Esophagus (tissue), 2 donors: Measurements from ENCODE around the gene WFIKKN2. TPM values are rescaled to one million over a fixed set of nuclear protein-coding genes. Genes with fewer than 3 reads are reported as not detected.

Experiments
- H3K27ac ChIP-seq, 2 donors: one replicate each; pipeline ENCODE4 v1.5.1; 2013; ENCODE audit warnings: low read depth in 2 of 2, mild to moderate bottlenecking in 2 of 2, inconsistent platforms in 1 of 2, low read length in 1 of 2, moderate library complexity in 1 of 2
- H3K27me3 ChIP-seq, 2 donors: one replicate each; pipeline ENCODE4 v1.6.1; 2013; ENCODE audit warnings: low read length in 2 of 2, control low read depth in 1 of 2, mild to moderate bottlenecking in 1 of 2; ENCODE audit not compliant: insufficient read depth in 2 of 2, control insufficient read depth in 1 of 2
- H3K36me3 ChIP-seq, 2 donors: one replicate each; pipeline ENCODE4 v1.6.1; 2013; ENCODE audit warnings: low read length in 1 of 2; ENCODE audit not compliant: control insufficient read depth in 2 of 2, insufficient read depth in 2 of 2
- H3K4me1 ChIP-seq, 2 donors: one replicate each; pipeline ENCODE4 v1.6.1; 2013; ENCODE audit warnings: low read length in 1 of 2; ENCODE audit not compliant: control insufficient read depth in 2 of 2, insufficient read depth in 2 of 2
- H3K4me3 ChIP-seq, 2 donors: one replicate each; pipeline ENCODE4 v1.5.1; 2013; ENCODE audit warnings: low read length in 2 of 2, mild to moderate bottlenecking in 2 of 2, low read depth in 1 of 2, moderate library complexity in 1 of 2
- H3K9me3 ChIP-seq, 2 donors: one replicate each; pipeline ENCODE4 v1.6.1; 2013; ENCODE audit warnings: mild to moderate bottlenecking in 2 of 2, low read depth in 1 of 2, low read length in 1 of 2, moderate library complexity in 1 of 2; ENCODE audit not compliant: control insufficient read depth in 2 of 2, insufficient read depth in 1 of 2
- WGBS, 2 donors: extraction: QIAGEN DNeasy Blood & Tissue Kit; methylation state at CpG; one replicate each; pipeline ENCODE4 v1.1.7; 2013; 5-methylcytosine and 5-hydroxymethylcytosine counted together
- polyA plus RNA-seq, 2 donors: library from polyadenylated mRNA; stranded (reverse); fragments of 200-250 nt; gene quantifications; one replicate each; pipeline ENCODE4 v1.2.3, GENCODE V29; 2013
- donor health status: healthy with polysubstance abuse.
- donor health status: Bipolar disorder and iron deficiency.

WFIKKN2 gene
- polyA plus RNA-seq = under 1 TPM; 0.02 to 0.04 TPM

- Histone ChIP-seq H3K9me3 (no peaks in the 10 kb centered on the region), H3K27ac (no peak within 1 kb of the TSS), H3K36me3 (no peaks in the 10 kb centered on the region), H3K4me3 (no peak within 1 kb of the TSS), H3K4me1 (no peaks in the 10 kb centered on the region), H3K27me3 (no peaks in the 10 kb centered on the region)
- 56 to 63% methylated on average over 38 to 39 of the region's 39 CpGs for WGBS, 2 donors
These were observed at the start of gene WFIKKN2 for GRCh38 chr17:50835301-50836234. Gene WFIKKN2, plus strand, starts transcription at chr17:50835586. Its CDS starts 352 bp downstream, at chr17:50835938.

- Histone ChIP-seq H3K36me3 (no peaks in the 10 kb centered on the region), H3K27me3 (no peaks in the 10 kb centered on the region), H3K9me3 (no peaks in the 10 kb centered on the region), H3K4me3 (no peak overlapping the region), H3K27ac (peak overlapping the region; percentile 66 to 87), H3K4me1 (peaks cover 3 to 16% of the 10 kb centered on the region in 2 donors)
- WGBS, 2 donors = 34 to 46% methylated on average over 9 of the region's 9 CpGs
These were observed 49.3 kb upstream of the WFIKKN2 start for GRCh38 chr17:50785946-50786570.

- Histone ChIP-seq H3K4me3 (no peak overlapping the region), H3K27me3 (no peaks in the 10 kb centered on the region), H3K9me3 (no peaks in the 10 kb centered on the region), H3K4me1 (peaks cover 3 to 16% of the 10 kb centered on the region in 2 donors), H3K27ac (peak overlapping the region in 1 of 2 donors; percentile 15), H3K36me3 (no peaks in the 10 kb centered on the region)
- 52 to 66% methylated on average over 7 of the region's 7 CpGs for WGBS, 2 donors
These were observed 48.3 kb upstream of the WFIKKN2 start for GRCh38 chr17:50787106-50787505.

GRCh38 chr17:50790618-50791017, 44.8 kb upstream of the WFIKKN2 start:
- WGBS, 2 donors = 79 to 83% methylated on average over 6 of the region's 6 CpGs
- no peaks in the 10 kb centered on the region for H3K36me3 ChIP-seq
- H3K4me3 ChIP-seq = no peak overlapping the region
- H3K27ac ChIP-seq = no peak overlapping the region
- no peaks in the 10 kb centered on the region for H3K27me3 ChIP-seq
- H3K9me3 ChIP-seq = no peaks in the 10 kb centered on the region
- peaks cover 3 to 10% of the 10 kb centered on the region in 2 donors for H3K4me1 ChIP-seq

GRCh38 chr17:50792132-50792531, 43.3 kb upstream of the WFIKKN2 start:
- no peaks in the 10 kb centered on the region for H3K9me3 ChIP-seq
- no peak overlapping the region for H3K27ac ChIP-seq
- peaks cover 0 to 3% of the 10 kb centered on the region in 2 donors for H3K4me1 ChIP-seq
- 87 to 91% methylated on average over 7 of the region's 7 CpGs for WGBS, 2 donors
- H3K36me3 ChIP-seq = no peaks in the 10 kb centered on the region
- no peaks in the 10 kb centered on the region for H3K27me3 ChIP-seq
- H3K4me3 ChIP-seq = no peak overlapping the region

- no peaks in the 10 kb centered on the region for H3K36me3 ChIP-seq
- H3K4me3 ChIP-seq = no peak overlapping the region
- H3K4me1 ChIP-seq = no peaks in the 10 kb centered on the region
- H3K27me3 ChIP-seq = no peaks in the 10 kb centered on the region
- no peaks in the 10 kb centered on the region for H3K9me3 ChIP-seq
- H3K27ac ChIP-seq = no peak overlapping the region
- WGBS, 2 donors = 92 to 95% methylated on average over 8 of the region's 8 CpGs
These were observed 42.4 kb upstream of the WFIKKN2 start for GRCh38 chr17:50793007-50793406.

- H3K27me3 ChIP-seq = no peaks in the 10 kb centered on the region
- no peaks in the 10 kb centered on the region for H3K9me3 ChIP-seq
- H3K4me3 ChIP-seq = no peak overlapping the region
- WGBS, 2 donors = 96 to 97% methylated on average over 6 of the region's 6 CpGs
- H3K4me1 ChIP-seq = peaks cover 0 to 6% of the 10 kb centered on the region in 2 donors
- no peak overlapping the region for H3K27ac ChIP-seq
- no peaks in the 10 kb centered on the region for H3K36me3 ChIP-seq
These were observed 41.0 kb upstream of the WFIKKN2 start for GRCh38 chr17:50794361-50794760.

- 47% methylated on average over 11 of the region's 11 CpGs for WGBS, 2 donors
- Histone ChIP-seq H3K36me3 (no peaks in the 10 kb centered on the region), H3K4me3 (no peak overlapping the region), H3K27ac (no peak overlapping the region), H3K9me3 (no peaks in the 10 kb centered on the region), H3K4me1 (peaks cover 3 to 13% of the 10 kb centered on the region in 2 donors), H3K27me3 (no peaks in the 10 kb centered on the region)
These were observed 38.1 kb upstream of the WFIKKN2 start for GRCh38 chr17:50797135-50797810.

- peak overlapping the region; percentile 26 to 54 for H3K27ac ChIP-seq
These were observed 36.7 kb upstream of the WFIKKN2 start for GRCh38 chr17:50798424-50799288.

More at GRCh38 chr17:50798424-50799288, 36.7 kb upstream of the WFIKKN2 start:
- Histone ChIP-seq H3K4me3 (no peak overlapping the region), H3K36me3 (no peaks in the 10 kb centered on the region), H3K27me3 (no peaks in the 10 kb centered on the region), H3K9me3 (no peaks in the 10 kb centered on the region), H3K4me1 (peaks cover 3 to 13% of the 10 kb centered on the region in 2 donors)
- 72 to 79% methylated on average over 19 of the region's 19 CpGs for WGBS, 2 donors
